ENCODE data around the gene PLIN5.

DNA sequence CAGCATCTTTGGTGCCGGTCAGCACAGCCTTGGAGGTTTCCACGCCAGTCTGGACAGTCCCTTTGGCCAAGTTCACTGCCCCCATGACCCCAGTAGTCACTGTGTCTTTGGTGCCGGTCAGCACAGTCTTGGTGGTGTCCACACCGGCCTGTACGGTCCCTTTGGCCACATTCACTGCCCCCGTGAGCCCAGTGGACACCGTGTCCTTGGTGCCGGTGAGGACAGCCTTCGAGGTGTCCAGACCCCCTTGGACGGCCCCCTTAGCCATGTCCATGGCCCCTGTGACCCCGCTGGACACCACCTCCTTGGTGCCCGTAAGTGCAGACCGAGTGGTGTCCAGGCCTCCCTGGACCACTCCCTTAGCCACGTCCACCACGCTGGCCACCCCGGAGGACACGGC, 21.8 kb downstream of the PLIN5 start:
- TF ChIP-seq, protein P1, sequence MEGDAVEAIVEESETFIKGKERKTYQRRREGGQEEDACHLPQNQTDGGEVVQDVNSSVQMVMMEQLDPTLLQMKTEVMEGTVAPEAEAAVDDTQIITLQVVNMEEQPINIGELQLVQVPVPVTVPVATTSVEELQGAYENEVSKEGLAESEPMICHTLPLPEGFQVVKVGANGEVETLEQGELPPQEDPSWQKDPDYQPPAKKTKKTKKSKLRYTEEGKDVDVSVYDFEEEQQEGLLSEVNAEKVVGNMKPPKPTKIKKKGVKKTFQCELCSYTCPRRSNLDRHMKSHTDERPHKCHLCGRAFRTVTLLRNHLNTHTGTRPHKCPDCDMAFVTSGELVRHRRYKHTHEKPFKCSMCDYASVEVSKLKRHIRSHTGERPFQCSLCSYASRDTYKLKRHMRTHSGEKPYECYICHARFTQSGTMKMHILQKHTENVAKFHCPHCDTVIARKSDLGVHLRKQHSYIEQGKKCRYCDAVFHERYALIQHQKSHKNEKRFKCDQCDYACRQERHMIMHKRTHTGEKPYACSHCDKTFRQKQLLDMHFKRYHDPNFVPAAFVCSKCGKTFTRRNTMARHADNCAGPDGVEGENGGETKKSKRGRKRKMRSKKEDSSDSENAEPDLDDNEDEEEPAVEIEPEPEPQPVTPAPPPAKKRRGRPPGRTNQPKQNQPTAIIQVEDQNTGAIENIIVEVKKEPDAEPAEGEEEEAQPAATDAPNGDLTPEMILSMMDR (IDR thresholded peaks at IDR 0.05) = no peak
- TF ChIP-seq POLR2A (IDR thresholded peaks at IDR 0.05) = no peak
